Skeletal muscle tissue (tissue), 4 donors: ENCODE data around the gene CKAP2L. TPM values are rescaled to one million over a fixed set of nuclear protein-coding genes. Genes with fewer than 3 reads are reported as not detected.

Experiments used
- H3K27ac ChIP-seq: one replicate; pipeline ENCODE4 v1.7.0; 2013; ENCODE audit warnings: mild to moderate bottlenecking, low read depth, low read length, inconsistent platforms
- H3K27me3 ChIP-seq, 3 donors: one replicate each; pipeline ENCODE4 v1.7.0; 2013; ENCODE audit warnings: low read length in 3 of 3; ENCODE audit not compliant: control insufficient read depth in 3 of 3, insufficient read depth in 3 of 3
- H3K36me3 ChIP-seq, 3 donors: one replicate each; pipeline ENCODE4 v1.7.0; 2013; ENCODE audit warnings: low read length in 3 of 3; ENCODE audit not compliant: control insufficient read depth in 3 of 3, insufficient read depth in 3 of 3
- H3K4me1 ChIP-seq, 3 donors: one replicate each; pipeline ENCODE4 v1.7.0; 2013; ENCODE audit warnings: low read length in 3 of 3, mild to moderate bottlenecking in 3 of 3; ENCODE audit not compliant: control insufficient read depth in 3 of 3, insufficient read depth in 3 of 3
- H3K4me3 ChIP-seq, 3 donors: one replicate each; pipeline ENCODE4 v1.7.0; 2013; ENCODE audit warnings: low read length in 3 of 3
- H3K9ac ChIP-seq, 3 donors: one replicate each; pipeline ENCODE4 v1.7.0; 2013; ENCODE audit warnings: low read length in 3 of 3, mild to moderate bottlenecking in 3 of 3, moderate library complexity in 2 of 3, low read depth in 1 of 3
- H3K9me3 ChIP-seq, 3 donors: one replicate each; pipeline ENCODE4 v1.7.0; 2013; ENCODE audit warnings: low read length in 3 of 3; ENCODE audit not compliant: control insufficient read depth in 3 of 3
- total RNA-seq: library from RNA; depleted of rRNA; stranded (reverse); fragments of >200 nt; gene quantifications from one replicate; pipeline ENCODE4 v1.2.3, GENCODE V29; 2014
- donor health status: Osteomylitis.

CKAP2L gene
- total RNA-seq, 1 donor from 2014 or later, result 1.0 TPM

- Histone ChIP-seq H3K4me1 (peaks cover 7 to 13% (median 9%) of the 10 kb centered on the region in 3 donors), H3K9me3 (no peaks in the 10 kb centered on the region), H3K27ac (no peak overlapping the region), H3K4me3 (peak overlapping the region; percentile 77 to 83 (median 80)), H3K9ac (peak overlapping the region in 2 of 3 donors; percentile 74 to 75), H3K27me3 (no peaks in the 10 kb centered on the region), H3K36me3 (no peaks in the 10 kb centered on the region)
Observed at GRCh38 chr2:112765251-112765650, 842 bp upstream of the CKAP2L start.

GRCh38 chr2:112762276-112762675 lies 2.1 kb downstream of the CKAP2L start:
- Histone ChIP-seq H3K9me3 (no peaks in the 10 kb centered on the region), H3K27ac (no peak overlapping the region)

GRCh38 chr2:112760149-112760548 lies 4.3 kb downstream of the CKAP2L start:
- no peak overlapping the region for H3K9ac ChIP-seq
- H3K27me3 ChIP-seq, result no peaks in the 10 kb centered on the region
- H3K4me1 ChIP-seq, result peaks cover 7 to 10% (median 8%) of the 10 kb centered on the region in 3 donors
- H3K4me3 ChIP-seq, result no peak overlapping the region
- no peak overlapping the region for H3K27ac ChIP-seq
- H3K9me3 ChIP-seq, result no peaks in the 10 kb centered on the region
- H3K36me3 ChIP-seq, result no peaks in the 10 kb centered on the region

More at GRCh38 chr2:112762276-112762675, 2.1 kb downstream of the CKAP2L start:
- H3K4me3 ChIP-seq, result no peak overlapping the region
- no peaks in the 10 kb centered on the region for H3K36me3 ChIP-seq
- peaks cover 7 to 13% (median 9%) of the 10 kb centered on the region in 3 donors for H3K4me1 ChIP-seq
- H3K27me3 ChIP-seq, result no peaks in the 10 kb centered on the region
- H3K9ac ChIP-seq, result no peak overlapping the region

- no peaks in the 10 kb centered on the region for H3K27me3 ChIP-seq
- no peaks in the 10 kb centered on the region for H3K36me3 ChIP-seq
- H3K4me3 ChIP-seq, result no peak overlapping the region
- H3K27ac ChIP-seq, result no peak overlapping the region
- H3K9me3 ChIP-seq, result no peaks in the 10 kb centered on the region
- H3K4me1 ChIP-seq, result peaks cover 0 to under 1% (median under 1%) of the 10 kb centered on the region in 3 donors
- no peak overlapping the region for H3K9ac ChIP-seq
Observed at GRCh38 chr2:112758711-112759110, 5.7 kb downstream of the CKAP2L start.

- Histone ChIP-seq H3K4me3 (no peak overlapping the region), H3K27me3 (no peaks in the 10 kb centered on the region), H3K9me3 (no peaks in the 10 kb centered on the region), H3K36me3 (no peaks in the 10 kb centered on the region), H3K4me1 (no peaks in the 10 kb centered on the region), H3K9ac (no peak overlapping the region), H3K27ac (no peak overlapping the region)
Observed at GRCh38 chr2:112757265-112757664, 7.1 kb downstream of the CKAP2L start.

- no peak overlapping the region for H3K9ac ChIP-seq
Observed at GRCh38 chr2:112756207-112756606, 8.2 kb downstream of the CKAP2L start.

GRCh38 chr2:112755444-112755843 lies 9.0 kb downstream of the CKAP2L start:
- Histone ChIP-seq H3K9me3 (no peaks in the 10 kb centered on the region), H3K4me3 (no peak overlapping the region), H3K27ac (no peak overlapping the region), H3K4me1 (no peaks in the 10 kb centered on the region), H3K27me3 (no peaks in the 10 kb centered on the region), H3K9ac (no peak overlapping the region), H3K36me3 (no peaks in the 10 kb centered on the region)

More at GRCh38 chr2:112756207-112756606, 8.2 kb downstream of the CKAP2L start:
- no peak overlapping the region for H3K27ac ChIP-seq
- no peaks in the 10 kb centered on the region for H3K9me3 ChIP-seq
- H3K4me1 ChIP-seq, result no peaks in the 10 kb centered on the region
- no peak overlapping the region for H3K4me3 ChIP-seq
- H3K27me3 ChIP-seq, result no peaks in the 10 kb centered on the region
- no peaks in the 10 kb centered on the region for H3K36me3 ChIP-seq

GRCh38 chr2:112754564-112754963 lies 9.8 kb downstream of the CKAP2L start:
- no peak overlapping the region for H3K27ac ChIP-seq
- no peaks in the 10 kb centered on the region for H3K9me3 ChIP-seq
- H3K9ac ChIP-seq, result no peak overlapping the region
- H3K27me3 ChIP-seq, result peaks cover 0 to 3% (median 0%) of the 10 kb centered on the region in 3 donors
- H3K36me3 ChIP-seq, result no peaks in the 10 kb centered on the region
- no peak overlapping the region for H3K4me3 ChIP-seq
- H3K4me1 ChIP-seq, result peaks cover 0 to 2% (median 0%) of the 10 kb centered on the region in 3 donors

GRCh38 chr2:112752667-112753066 lies 11.7 kb downstream of the CKAP2L start:
- H3K4me3 ChIP-seq, result no peak overlapping the region
- no peaks in the 10 kb centered on the region for H3K36me3 ChIP-seq
- H3K27ac ChIP-seq, result no peak overlapping the region
- peaks cover 0 to 2% (median 0%) of the 10 kb centered on the region in 3 donors for H3K4me1 ChIP-seq
- H3K27me3 ChIP-seq, result peaks cover 0 to 3% (median 0%) of the 10 kb centered on the region in 3 donors
- H3K9me3 ChIP-seq, result no peaks in the 10 kb centered on the region
- no peak overlapping the region for H3K9ac ChIP-seq

GRCh38 chr2:112751451-112752197 lies 12.8 kb downstream of the CKAP2L start:
- Histone ChIP-seq H3K27ac (no peak overlapping the region), H3K4me3 (no peak overlapping the region), H3K4me1 (peaks cover 0 to 2% (median 0%) of the 10 kb centered on the region in 3 donors), H3K9me3 (no peaks in the 10 kb centered on the region), H3K36me3 (no peaks in the 10 kb centered on the region), H3K9ac (no peak overlapping the region), H3K27me3 (peaks cover 0 to 3% (median 0%) of the 10 kb centered on the region in 3 donors)
